Stimulated activated effector memory CD8-positive, alpha-beta T cell treated with anti-CD3 and anti-CD28 coated beads, Interleukin-12 subunit alpha, Interleukin-12 subunit beta, amount 100 ng/mL, for 72 hours (primary cell): ENCODE data around the gene C1QTNF9.
"Not testable (repeated sequence)": the region's sequence is repeated elsewhere in the genome, so short reads cannot be mapped to it uniquely, and the experiment has no call there.

Experiments
- ATAC-seq: fragments of 150-1000 bp; cut with Tn5 transposase; 2 replicates; pipeline ENCODE4 v1.10.0; 2021
- DNase-seq, 2 donors: peaks; one replicate each; pipeline ENCODE4 v3.0.0; 2021 to 2022; ENCODE audit warnings: low spot score in 2 of 2
- H3K27ac Mint-ChIP-seq: one replicate; pipeline ENCODE4 v1.8.0; 2022; ENCODE audit warnings: mild to moderate bottlenecking, mixed read lengths
- H3K36me3 Mint-ChIP-seq: one replicate; pipeline ENCODE4 v1.8.0; 2022; ENCODE audit warnings: mild to moderate bottlenecking, mixed read lengths
- H3K4me1 Mint-ChIP-seq: one replicate; pipeline ENCODE4 v1.8.0; 2022; ENCODE audit warnings: mixed read lengths
- H3K4me3 Mint-ChIP-seq: one replicate; pipeline ENCODE4 v1.8.0; 2022; ENCODE audit warnings: mild to moderate bottlenecking, mixed read lengths
- H3K9me3 Mint-ChIP-seq: one replicate; pipeline ENCODE4 v1.8.0; 2022; ENCODE audit warnings: mixed read lengths

C1QTNF9 gene

DNA sequence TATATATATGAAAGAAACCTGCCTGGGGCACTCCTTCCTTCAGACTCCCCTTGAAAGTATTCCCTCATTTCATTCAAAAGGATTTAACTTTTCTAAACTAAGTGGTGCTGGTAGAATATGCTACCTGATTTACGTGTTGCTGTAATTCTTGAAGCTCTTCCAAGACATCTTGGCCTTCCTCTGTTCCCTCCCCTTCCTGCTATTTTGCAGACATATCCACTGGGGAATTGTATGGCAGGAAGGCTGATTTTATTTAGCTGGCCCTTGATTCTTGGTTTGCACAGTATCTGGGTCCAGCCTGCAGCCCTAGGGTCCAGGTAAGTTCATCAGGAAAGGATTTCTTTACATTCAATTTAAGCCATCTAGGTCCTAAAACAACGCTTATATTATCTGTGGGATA lies at the start of gene C1QTNF9:
TSS of gene C1QTNF9 (plus strand) at position 281 of the 400 bp plus-strand sequence. CDS start 6,424 bp downstream, outside the sequence.
- not testable (repeated sequence) for H3K9me3 Mint-ChIP-seq, H3K4me1 Mint-ChIP-seq, H3K4me3 Mint-ChIP-seq, DNase-seq, ATAC-seq, H3K27ac Mint-ChIP-seq
- peaks cover 37% of the 10 kb centered on the region for H3K36me3 Mint-ChIP-seq

DNA sequence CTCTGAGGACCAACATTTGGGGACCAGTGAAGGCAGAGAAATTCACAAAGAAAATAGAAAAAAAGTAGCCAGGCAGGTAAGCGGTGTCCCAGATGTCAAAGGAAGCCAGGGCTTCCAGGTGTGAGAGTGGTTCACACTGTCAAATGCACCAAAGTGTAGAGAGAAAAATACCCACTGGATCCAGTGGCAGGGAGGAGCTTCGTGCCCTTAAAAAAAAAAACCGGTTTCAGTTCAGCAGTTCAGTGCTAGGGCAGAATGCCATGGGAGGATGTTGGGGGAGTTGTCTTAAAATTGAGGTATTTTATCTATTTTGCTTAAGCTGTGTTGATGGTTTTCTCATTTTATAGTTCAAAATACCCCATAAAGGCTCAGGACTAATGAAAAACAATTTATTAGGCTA lies 47.8 kb upstream of the C1QTNF9 start:
- DNase-seq: no peak
- Mint-ChIP-seq H3K27ac (peak overlapping the region; percentile 91), H3K4me3 (peak overlapping the region; percentile 69), H3K4me1 (peaks cover 80% of the 10 kb centered on the region), H3K36me3 (peaks cover 47% of the 10 kb centered on the region), H3K9me3 (no peaks in the 10 kb centered on the region)
- no peak for ATAC-seq

GRCh38 chr13:24263632-24264031 lies 45.7 kb upstream of the C1QTNF9 start:
- DNase-seq: no peak
- Mint-ChIP-seq H3K9me3 (no peaks in the 10 kb centered on the region), H3K36me3 (peaks cover 51% of the 10 kb centered on the region), H3K4me1 (peaks cover 89% of the 10 kb centered on the region), H3K27ac (peak overlapping the region; percentile 91), H3K4me3 (peak overlapping the region; percentile 69)
- no peak for ATAC-seq

GRCh38 chr13:24264976-24265375 lies 44.4 kb upstream of the C1QTNF9 start:
- DNase-seq (peak; percentile 65 to 85), ATAC-seq (peak; percentile 99)
- H3K36me3 Mint-ChIP-seq: peaks cover 52% of the 10 kb centered on the region
- peak overlapping the region; percentile 91 for H3K27ac Mint-ChIP-seq
- peaks cover 89% of the 10 kb centered on the region for H3K4me1 Mint-ChIP-seq
- no peaks in the 10 kb centered on the region for H3K9me3 Mint-ChIP-seq
- H3K4me3 Mint-ChIP-seq: peak overlapping the region; percentile 69

DNA sequence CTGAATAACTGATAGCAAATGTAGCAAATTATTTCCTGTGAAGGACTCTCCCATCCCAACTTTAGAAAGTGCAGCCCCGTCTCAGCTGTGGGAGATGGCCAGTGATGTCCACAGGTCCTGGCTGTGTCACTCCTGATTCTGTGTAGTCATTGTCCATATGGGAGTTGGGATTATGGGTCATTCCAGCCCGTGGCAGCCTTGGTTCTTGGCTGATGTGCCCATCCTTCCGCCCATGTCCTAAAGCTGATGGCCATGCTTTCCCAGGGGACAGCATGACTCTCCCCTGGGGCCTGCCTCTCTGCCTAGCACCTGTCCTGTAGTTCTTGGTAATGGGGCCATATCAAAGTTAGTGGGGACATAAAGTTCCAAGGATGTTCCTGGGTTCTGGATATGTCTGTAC lies 43.9 kb upstream of the C1QTNF9 start:
- peak overlapping the region; percentile 69 for H3K4me3 Mint-ChIP-seq
- peaks cover 54% of the 10 kb centered on the region for H3K36me3 Mint-ChIP-seq
- ATAC-seq (no peak), DNase-seq (no peak)
- H3K4me1 Mint-ChIP-seq: peaks cover 89% of the 10 kb centered on the region
- H3K27ac Mint-ChIP-seq: peak overlapping the region; percentile 91
- no peaks in the 10 kb centered on the region for H3K9me3 Mint-ChIP-seq

DNA sequence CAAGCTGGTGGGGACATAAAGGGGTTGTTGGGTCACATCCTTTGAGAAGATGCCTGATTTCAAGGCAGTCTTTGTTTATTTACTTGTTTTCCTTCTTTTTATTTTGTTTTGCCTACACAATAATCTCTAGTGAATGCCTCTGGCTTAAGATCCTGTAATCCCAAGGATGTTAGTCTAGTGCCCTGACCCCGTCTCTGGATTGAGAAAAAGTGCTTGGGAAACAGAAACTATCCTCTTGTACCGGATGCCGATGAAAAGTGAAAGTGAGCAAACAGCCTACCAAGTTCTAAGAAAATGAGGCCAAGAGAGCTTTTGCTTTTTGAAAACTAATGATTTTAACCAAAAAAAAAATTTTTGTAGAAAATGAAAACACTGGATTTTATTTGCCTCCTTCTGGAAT lies 42.1 kb upstream of the C1QTNF9 start:
- no peak for ATAC-seq
- DNase-seq: no peak
- H3K27ac Mint-ChIP-seq: peak overlapping the region; percentile 84
- H3K4me3 Mint-ChIP-seq: peak overlapping the region; percentile 63
- H3K9me3 Mint-ChIP-seq: no peaks in the 10 kb centered on the region
- H3K4me1 Mint-ChIP-seq: peaks cover 88% of the 10 kb centered on the region
- H3K36me3 Mint-ChIP-seq: peaks cover 59% of the 10 kb centered on the region

DNA sequence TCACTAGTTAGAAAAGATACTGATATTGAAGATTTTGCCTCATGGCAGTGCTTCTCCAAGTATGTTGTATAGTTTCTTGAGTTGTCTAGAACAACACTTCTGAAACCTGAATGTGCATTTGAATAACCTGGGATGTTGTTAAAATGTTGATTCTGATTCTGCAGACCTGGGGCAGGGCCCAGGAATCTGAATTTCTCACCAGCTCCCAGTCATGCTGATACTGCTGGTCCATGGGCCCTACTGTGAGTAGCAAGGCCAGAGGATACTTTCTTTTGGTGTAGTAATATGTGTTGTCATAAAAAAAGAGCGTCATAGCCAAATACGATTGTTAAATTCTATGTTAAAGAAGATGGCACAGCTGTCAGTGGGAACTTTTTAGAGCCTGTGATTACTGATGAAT lies 41.6 kb upstream of the C1QTNF9 start:
- H3K4me1 Mint-ChIP-seq: peaks cover 87% of the 10 kb centered on the region
- ATAC-seq: no peak
- H3K36me3 Mint-ChIP-seq: peaks cover 63% of the 10 kb centered on the region
- H3K4me3 Mint-ChIP-seq: peak overlapping the region; percentile 63
- no peaks in the 10 kb centered on the region for H3K9me3 Mint-ChIP-seq
- peak overlapping the region; percentile 84 for H3K27ac Mint-ChIP-seq
- no peak for DNase-seq

DNA sequence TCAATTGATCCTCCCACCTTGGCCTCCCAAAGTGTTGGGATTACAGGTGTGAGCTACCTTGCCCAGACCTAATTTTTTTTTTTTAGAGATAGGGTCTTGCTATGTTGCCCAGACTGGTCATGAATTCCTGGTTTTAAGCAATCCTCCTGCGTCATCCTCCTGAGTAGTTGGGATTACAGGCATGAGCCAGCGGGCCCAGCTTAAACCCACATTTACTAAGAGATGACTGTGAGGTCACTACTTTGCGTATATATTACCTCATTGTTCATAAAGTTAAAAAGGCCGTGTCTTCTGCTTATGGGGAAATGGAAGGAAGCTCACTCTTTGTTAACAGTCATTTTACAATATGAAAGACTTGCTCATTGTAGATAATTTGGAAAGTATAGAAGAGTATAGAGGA lies 39.6 kb upstream of the C1QTNF9 start:
- no peak for DNase-seq
- no peaks in the 10 kb centered on the region for H3K9me3 Mint-ChIP-seq
- H3K4me3 Mint-ChIP-seq: peak overlapping the region; percentile 84
- H3K4me1 Mint-ChIP-seq: peaks cover 90% of the 10 kb centered on the region
- ATAC-seq: no peak
- peak overlapping the region; percentile 98 for H3K27ac Mint-ChIP-seq
- peaks cover 75% of the 10 kb centered on the region for H3K36me3 Mint-ChIP-seq

- Mint-ChIP-seq H3K36me3 (peaks cover 75% of the 10 kb centered on the region), H3K27ac (peak overlapping the region; percentile 98)
Observed at GRCh38 chr13:24270639-24271141, 38.7 kb upstream of the C1QTNF9 start.

DNA sequence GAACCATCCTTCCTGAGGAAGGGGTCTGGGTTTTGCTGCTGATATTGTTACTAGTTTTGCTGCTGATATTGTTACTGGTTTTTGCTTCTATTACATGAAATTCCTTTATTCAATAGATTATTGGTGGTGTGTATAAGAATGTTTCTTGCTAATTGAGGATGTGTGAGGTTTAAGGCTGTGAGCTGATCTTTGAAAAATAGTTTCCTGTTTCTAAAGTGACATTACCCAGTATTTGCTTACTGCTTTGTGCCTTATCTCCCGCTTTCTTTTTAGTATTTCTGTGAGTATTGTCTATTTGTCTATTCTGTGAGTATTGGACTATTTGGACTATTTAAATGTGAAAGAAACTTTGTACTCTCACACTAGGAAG lies 38.2 kb upstream of the C1QTNF9 start:
- ATAC-seq: no peak
- H3K4me1 Mint-ChIP-seq: peaks cover 91% of the 10 kb centered on the region
- no peaks in the 10 kb centered on the region for H3K9me3 Mint-ChIP-seq

More at GRCh38 chr13:24270639-24271141, 38.7 kb upstream of the C1QTNF9 start:
- peak in 1 of 2 donors; percentile 79 for DNase-seq
- ATAC-seq: peak; percentile 60
- Mint-ChIP-seq H3K4me1 (peaks cover 90% of the 10 kb centered on the region), H3K9me3 (no peaks in the 10 kb centered on the region), H3K4me3 (peak overlapping the region; percentile 84)

GRCh38 chr13:24271601-24272451 lies 37.6 kb upstream of the C1QTNF9 start:
- no peaks in the 10 kb centered on the region for H3K9me3 Mint-ChIP-seq
- ATAC-seq: peak; percentile 82
- peaks cover 70% of the 10 kb centered on the region for H3K36me3 Mint-ChIP-seq

More for the DNA sequence above, 38.2 kb upstream of the C1QTNF9 start:
- Mint-ChIP-seq H3K36me3 (peaks cover 74% of the 10 kb centered on the region), H3K4me3 (peak overlapping the region; percentile 84), H3K27ac (peak overlapping the region; percentile 98)
- no peak for DNase-seq

GRCh38 chr13:24272452-24273161 lies 36.8 kb upstream of the C1QTNF9 start:
- H3K36me3 Mint-ChIP-seq: peaks cover 64% of the 10 kb centered on the region
- no peak for ATAC-seq
- H3K27ac Mint-ChIP-seq: peak overlapping the region; percentile 98
- DNase-seq: no peak
- H3K4me1 Mint-ChIP-seq: peaks cover 91% of the 10 kb centered on the region
- H3K4me3 Mint-ChIP-seq: peak overlapping the region; percentile 84
- H3K9me3 Mint-ChIP-seq: no peaks in the 10 kb centered on the region

More at GRCh38 chr13:24271601-24272451, 37.6 kb upstream of the C1QTNF9 start:
- DNase-seq: peak in 1 of 2 donors; percentile 72
- peaks cover 93% of the 10 kb centered on the region for H3K4me1 Mint-ChIP-seq
- peak overlapping the region; percentile 84 for H3K4me3 Mint-ChIP-seq
- peak overlapping the region; percentile 98 for H3K27ac Mint-ChIP-seq

GRCh38 chr13:24273926-24274325 lies 35.5 kb upstream of the C1QTNF9 start:
- Mint-ChIP-seq H3K9me3 (no peaks in the 10 kb centered on the region), H3K4me3 (peak overlapping the region; percentile 84), H3K36me3 (peaks cover 57% of the 10 kb centered on the region), H3K27ac (peak overlapping the region; percentile 98), H3K4me1 (peaks cover 90% of the 10 kb centered on the region)
- DNase-seq (no peak), ATAC-seq (no peak)

DNA sequence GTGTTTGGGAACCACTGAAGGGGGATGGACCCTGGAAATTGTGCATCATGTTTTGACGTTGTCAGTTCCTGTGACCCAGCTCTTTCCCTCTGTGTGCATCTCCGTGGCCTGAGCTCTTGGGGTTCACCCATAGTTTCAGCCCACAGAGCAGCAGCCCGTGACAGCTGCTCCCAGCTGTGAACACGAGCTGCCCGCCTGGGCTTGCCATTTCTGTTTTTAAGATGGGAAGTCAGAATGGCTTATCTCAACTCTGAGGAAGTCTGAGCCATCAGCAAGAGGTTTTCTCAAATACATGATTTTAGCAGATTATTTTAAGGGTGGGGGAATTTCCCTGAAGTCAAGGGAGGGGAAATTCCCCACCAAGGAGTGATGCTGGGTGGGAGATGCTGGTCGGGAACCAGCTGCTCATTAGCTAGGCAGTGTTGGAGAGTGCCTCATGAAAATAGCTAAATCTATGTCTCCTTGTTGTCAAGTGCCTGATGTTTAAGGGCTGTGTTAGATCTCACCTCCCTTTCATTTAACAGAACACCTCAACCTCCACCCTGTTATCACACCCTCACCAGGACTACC lies 34.8 kb upstream of the C1QTNF9 start:
- peak overlapping the region; percentile 84 for H3K4me3 Mint-ChIP-seq
- no peaks in the 10 kb centered on the region for H3K9me3 Mint-ChIP-seq
- peaks cover 92% of the 10 kb centered on the region for H3K4me1 Mint-ChIP-seq
- DNase-seq: peak in 1 of 2 donors; percentile 72
- H3K27ac Mint-ChIP-seq: peak overlapping the region; percentile 98
- peak; percentile 76 for ATAC-seq
- H3K36me3 Mint-ChIP-seq: peaks cover 58% of the 10 kb centered on the region

DNA sequence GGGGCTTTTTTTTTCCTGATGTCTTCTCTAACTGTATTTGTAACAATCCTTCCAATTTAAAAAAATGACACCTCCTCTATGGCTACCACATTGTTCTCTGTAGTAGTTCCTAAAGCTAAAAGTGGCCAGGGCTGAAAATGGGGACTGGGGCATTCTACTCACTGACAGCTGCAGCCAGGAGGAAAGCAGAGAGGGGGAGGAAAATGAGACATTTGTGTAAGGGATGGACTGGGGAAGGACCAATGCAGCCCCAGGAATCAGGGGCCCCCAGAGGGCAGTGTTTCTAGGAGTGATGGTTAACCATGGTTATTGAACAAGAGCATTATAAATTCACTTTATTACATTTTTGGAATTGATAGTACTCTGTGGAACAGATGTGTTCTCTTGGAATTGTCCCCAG lies 34.3 kb upstream of the C1QTNF9 start:
- DNase-seq (no peak), ATAC-seq (no peak)
- peaks cover 63% of the 10 kb centered on the region for H3K36me3 Mint-ChIP-seq

More for the DNA sequence above, 34.3 kb upstream of the C1QTNF9 start:
- no peaks in the 10 kb centered on the region for H3K9me3 Mint-ChIP-seq
- peaks cover 93% of the 10 kb centered on the region for H3K4me1 Mint-ChIP-seq
- peak overlapping the region; percentile 98 for H3K27ac Mint-ChIP-seq
- peak overlapping the region; percentile 84 for H3K4me3 Mint-ChIP-seq
